B cell (primary cell): Measurements from ENCODE around the gene ALG10. TPM values are rescaled to one million over a fixed set of nuclear protein-coding genes. Genes with fewer than 3 reads are reported as not detected.

Experiments
- ATAC-seq: fragments of 200-7000 bp; cut with Tn5 transposase; one replicate; pipeline ENCODE4 v1.10.0; 2021; ENCODE audit warnings: low read depth, mild to moderate bottlenecking, moderate number of reproducible peaks, moderate library complexity
- CTCF ChIA-PET: fragments of 350-600 bp; sonication (Branson Sonifier 250); formaldehyde crosslinking; loops from one replicate; lab custom pipeline; 2021; ENCODE audit warnings: antibody characterized with exemption, inconsistent platforms; lab: Charles Lee
- POLR2A ChIA-PET: fragments of 350-600 bp; sonication (Branson Sonifier 250); formaldehyde crosslinking; loops from one replicate; lab custom pipeline; 2021; ENCODE audit warnings: antibody characterized with exemption; lab: Charles Lee
- DNase-seq: peaks from one replicate; pipeline ENCODE4 v3.0.0; 2013
- H2AFZ ChIP-seq: 2 replicates; pipeline ENCODE4 v1.6.1; 2012; ENCODE audit warnings: mild to moderate bottlenecking, low read depth, low read length; ENCODE audit not compliant: insufficient read depth, poor library complexity, severe bottlenecking
- H3K27ac ChIP-seq, 2 donors: 1 replicate in 1 of 2; 2 replicates in 1 of 2; pipeline ENCODE4 v1.5.1; 2012 to 2013; ENCODE audit warnings: low read length in 2 of 2, mild to moderate bottlenecking in 2 of 2, moderate library complexity in 1 of 2
- H3K27me3 ChIP-seq, 4 experiments: fragments of 200-600 bp in 1 of 4; sonication (generic) in 1 of 4; replicated peaks in 1 of 4; 1 replicate in 2 of 4; 2 replicates in 2 of 4; pipeline versions ENCODE4 v1.6.1 to v1.7.0; 2013 to 2016; ENCODE audit warnings: low read length in 3 of 4, mild to moderate bottlenecking in 2 of 4, mixed read lengths in 1 of 4, moderate library complexity in 1 of 4; ENCODE audit not compliant: insufficient read depth in 4 of 4, control insufficient read depth in 3 of 4; ENCODE audit errors: control extremely low read depth in 1 of 4
- H3K36me3 ChIP-seq, 2 experiments: replicated peaks in 1 of 2; 1 replicate in 1 of 2; 2 replicates in 1 of 2; pipeline versions ENCODE4 v1.6.1 to v1.7.1; 2013; ENCODE audit warnings: low read length in 1 of 2; ENCODE audit not compliant: insufficient read depth in 2 of 2, control insufficient read depth in 1 of 2; ENCODE audit errors: control extremely low read depth in 1 of 2, extremely low read depth in 1 of 2
- H3K4me1 ChIP-seq, 2 donors: fragments of 200-600 bp in 1 of 2; sonication (generic) in 1 of 2; 1 replicate in 1 of 2; 2 replicates in 1 of 2; pipeline versions ENCODE4 v1.5.1 to v1.6.1; 2013 to 2017; ENCODE audit warnings: low read length in 2 of 2; ENCODE audit not compliant: control insufficient read depth in 2 of 2, insufficient read depth in 2 of 2
- H3K4me2 ChIP-seq: replicated peaks from 2 replicates; pipeline ENCODE3; 2012; ENCODE audit warnings: mild to moderate bottlenecking, low read depth, low read length; ENCODE audit not compliant: poor library complexity, severe bottlenecking
- H3K4me3 ChIP-seq, 5 experiments: fragments of 200-600 bp in 1 of 5; sonication (generic) in 1 of 5; 1 replicate in 3 of 5; 2 replicates in 2 of 5; pipeline versions ENCODE4 v1.5.1 to v1.7.0; 2011 to 2016; ENCODE audit warnings: low read length in 4 of 5, mild to moderate bottlenecking in 4 of 5, low read depth in 2 of 5, control low read depth in 1 of 5, moderate library complexity in 1 of 5; ENCODE audit not compliant: insufficient read depth in 1 of 5; ENCODE audit errors: control extremely low read depth in 1 of 5, extremely low read depth in 1 of 5
- H3K79me2 ChIP-seq: fragments of 200-600 bp; sonication (generic); one replicate; pipeline ENCODE4 v1.6.0; 2016; ENCODE audit warnings: low read length; ENCODE audit not compliant: control insufficient read depth, insufficient read depth
- H3K9ac ChIP-seq: fragments of 200-600 bp; sonication (generic); 2 replicates; pipeline ENCODE4 v1.6.1; 2017; ENCODE audit warnings: mild to moderate bottlenecking, low read length, moderate library complexity
- H3K9me3 ChIP-seq, 3 donors: one replicate each; pipeline versions ENCODE4 v1.6.1 to v1.7.1; 2013; ENCODE audit warnings: low read length in 2 of 3; ENCODE audit not compliant: control insufficient read depth in 2 of 3, insufficient read depth in 1 of 3; ENCODE audit errors: control extremely low read depth in 1 of 3
- H4K20me1 ChIP-seq: 2 replicates; pipeline ENCODE4 v1.6.0; 2012; ENCODE audit warnings: mild to moderate bottlenecking, low read length; ENCODE audit not compliant: insufficient read depth, control insufficient read depth, poor library complexity, severe bottlenecking
- H3K27ac Mint-ChIP-seq: one replicate; pipeline ENCODE4 v1.8.0; 2021; ENCODE audit warnings: mixed read lengths
- H3K27me3 Mint-ChIP-seq: one replicate; pipeline ENCODE4 v1.8.0; 2021; ENCODE audit warnings: mixed read lengths
- H3K4me1 Mint-ChIP-seq: one replicate; pipeline ENCODE4 v1.8.0; 2021; ENCODE audit warnings: mixed read lengths
- H3K4me3 Mint-ChIP-seq: one replicate; pipeline ENCODE4 v1.8.0; 2021; ENCODE audit warnings: mixed read lengths
- H3K9me3 Mint-ChIP-seq: one replicate; pipeline ENCODE4 v1.8.0; 2022; ENCODE audit warnings: mixed read lengths; ENCODE audit not compliant: insufficient read depth
- CTCF ChIP-seq: fragments of 200-600 bp; IDR thresholded peaks from one replicate; pipeline ENCODE4 v1.8.0; 2022; ENCODE audit warnings: antibody characterized with exemption, mild to moderate bottlenecking
- EZH2 ChIP-seq: IDR thresholded peaks from 2 replicates; pipeline ENCODE4 v1.6.1; 2012; ENCODE audit warnings: borderline replicate concordance, low read depth, mild to moderate bottlenecking, moderate library complexity, low read length; ENCODE audit not compliant: insufficient read depth, poor library complexity, severe bottlenecking
- WGBS: methylation state at CpG from one replicate; pipeline ENCODE4 v1.1.5; 2013; ENCODE audit warnings: missing lambda C conversion rate; ENCODE audit not compliant: insufficient coverage; 5-methylcytosine and 5-hydroxymethylcytosine counted together
- intact Hi-C: fragments of 100-400 bp; cut with micrococcal nuclease; formaldehyde crosslinking; loops from one replicate; pipeline ENCODE4 v1.10.0; 2022
- polyA plus RNA-seq: library from polyadenylated mRNA; depleted of rRNA; stranded (reverse); fragments of >200 nt; gene quantifications from 2 replicates; pipeline ENCODE4 v1.2.3, GENCODE V29; 2012
- total RNA-seq, 2 donors: library from RNA; stranded (reverse); fragments of 120-200 nt in 1 of 2; gene quantifications; 1 replicate in 1 of 2; 2 replicates in 1 of 2; pipeline versions ENCODE4 v1.2.3 to v1.2.4, GENCODE V29; 2013 to 2022

The ALG10 gene
- total and polyA plus RNA-seq, 2 donors (not counting 1 experiment from before 2014, with no cell fraction given), result 3.0 to 17.0 TPM

DNA sequence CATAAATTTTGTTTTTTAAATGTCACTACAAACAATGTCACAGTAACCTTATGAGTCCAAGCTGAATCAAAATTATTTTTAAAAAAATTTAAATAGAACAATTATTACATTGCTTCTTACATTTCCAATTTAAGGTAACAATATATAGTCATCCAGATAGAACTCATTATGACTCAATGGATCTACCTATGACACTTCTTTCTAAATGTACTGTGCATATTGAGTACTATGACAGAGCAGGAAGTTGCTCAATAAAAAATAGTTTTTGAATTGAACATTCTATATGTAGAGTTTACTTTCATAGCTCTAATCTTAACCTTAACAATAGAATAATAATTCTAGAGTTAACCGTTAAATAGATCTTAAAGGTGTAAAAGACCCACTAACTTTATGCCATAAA, 44.4 kb upstream of the ALG10 start:
- no peak for DNase-seq
- no peaks in the 10 kb centered on the region for H3K4me1 Mint-ChIP-seq
- Histone ChIP-seq H2AFZ (no peak overlapping the region), H3K27ac (no peak overlapping the region), H3K9me3 (peaks cover 0 to 3% (median 0%) of the 10 kb centered on the region in 3 donors), H3K4me3 (no peak overlapping the region), H4K20me1 (no peaks in the 10 kb centered on the region), H3K4me1 (no peaks in the 10 kb centered on the region), H3K36me3 (no peaks in the 10 kb centered on the region), H3K4me2 (no peak overlapping the region), H3K27me3 (no peaks in the 10 kb centered on the region), H3K79me2 (no peaks in the 10 kb centered on the region), H3K9ac (no peak overlapping the region)
- POLR2A ChIA-PET, result no interaction called here
- no peak for ATAC-seq
- intact Hi-C loops, result no loop called here
- CTCF ChIA-PET, result no interaction called here
- H3K4me3 Mint-ChIP-seq, result no peak overlapping the region
- no peak overlapping the region for H3K27ac Mint-ChIP-seq
- no peaks in the 10 kb centered on the region for H3K27me3 Mint-ChIP-seq
- TF ChIP-seq CTCF (no peak), EZH2 (no peak)
- WGBS, result no CpG with 5 or more reads among the region's 1 CpG
- no peaks in the 10 kb centered on the region for H3K9me3 Mint-ChIP-seq

GRCh38 chr12:33988197-33988805, 34.0 kb upstream of the ALG10 start:
- Histone ChIP-seq H3K27me3 (no peaks in the 10 kb centered on the region), H2AFZ (no peak overlapping the region), H3K4me1 (no peaks in the 10 kb centered on the region), H3K9ac (no peak overlapping the region), H3K79me2 (no peaks in the 10 kb centered on the region), H3K4me2 (no peak overlapping the region), H3K36me3 (no peaks in the 10 kb centered on the region), H3K27ac (no peak overlapping the region), H3K9me3 (no peaks in the 10 kb centered on the region), H4K20me1 (no peaks in the 10 kb centered on the region), H3K4me3 (no peak overlapping the region)
- DNase-seq, result no peak
- WGBS, result 100% methylated on average over 1 of the region's 4 CpGs
- TF ChIP-seq CTCF, result no peak
- no peak for TF ChIP-seq EZH2
- no peak overlapping the region for H3K27ac Mint-ChIP-seq
- no peak overlapping the region for H3K4me3 Mint-ChIP-seq
- POLR2A ChIA-PET, result no interaction called here
- H3K27me3 Mint-ChIP-seq, result peaks cover 10% of the 10 kb centered on the region
- ATAC-seq, result no peak
- H3K4me1 Mint-ChIP-seq, result no peaks in the 10 kb centered on the region
- CTCF ChIA-PET, result interaction anchor here (0.9 kb wide), 1 partner anchor 136 kb away, joined by 3 read pairs; no protein-coding TSS in a partner anchor
- intact Hi-C loops, result no loop called here
- H3K9me3 Mint-ChIP-seq, result no peaks in the 10 kb centered on the region
